H1 (cell line): Measurements from ENCODE around the gene PAK6. TPM values are rescaled to one million over a fixed set of nuclear protein-coding genes. Genes with fewer than 3 reads are reported as not detected.

Experiments used
- CTCF ChIA-PET: fragments of 300-600 bp; sonication (Branson Sonifier 250); formaldehyde crosslinking; loops from one replicate; lab custom pipeline; 2021; ENCODE audit not compliant: partially characterized antibody; lab: Charles Lee
- POLR2A ChIA-PET: fragments of 300-600 bp; sonication (Branson Sonifier 250); formaldehyde crosslinking; loops from one replicate; lab custom pipeline; 2021; ENCODE audit warnings: inconsistent platforms; ENCODE audit not compliant: partially characterized antibody; lab: Charles Lee
- DNase-seq, 2 experiments: peaks; one replicate each; pipeline versions ENCODE4 v3.0.0 to v3.0.0-alpha.2; 2010 to 2022; ENCODE audit warnings: low spot score in 2 of 2, low read depth in 1 of 2, mixed read lengths in 1 of 2
- FAIRE-seq: peaks from 2 replicates; lab custom pipeline; 2011; peaks lifted over from hg19 to GRCh38; lab: Jason Lieb, UNC
- H2AFZ ChIP-seq: 2 replicates; pipeline ENCODE4 v1.8.1; 2012; ENCODE audit warnings: low read length, inconsistent platforms
- H2AK5ac ChIP-seq: 2 replicates; pipeline ENCODE4 v1.6.1; 2013; ENCODE audit warnings: low read depth, low read length
- H2BK120ac ChIP-seq: replicated peaks from 2 replicates; pipeline ENCODE3; 2013; ENCODE audit warnings: low read depth, low read length, inconsistent platforms
- H2BK12ac ChIP-seq: 2 replicates; pipeline ENCODE4 v1.6.1; 2013; ENCODE audit warnings: low read depth, low read length
- H2BK15ac ChIP-seq: 2 replicates; pipeline ENCODE4 v1.6.1; 2013; ENCODE audit warnings: low read length
- H2BK20ac ChIP-seq: 2 replicates; pipeline ENCODE4 v1.6.1; 2013; ENCODE audit warnings: low read length
- H2BK5ac ChIP-seq: 2 replicates; pipeline ENCODE4 v1.6.1; 2013; ENCODE audit warnings: low read depth, low read length
- H3K14ac ChIP-seq: 2 replicates; pipeline ENCODE4 v1.6.1; 2013; ENCODE audit warnings: inconsistent platforms; ENCODE audit not compliant: insufficient read length
- H3K18ac ChIP-seq: 2 replicates; pipeline ENCODE4 v1.6.1; 2013; ENCODE audit warnings: low read length; ENCODE audit errors: extremely low read depth
- H3K23ac ChIP-seq: 2 replicates; pipeline ENCODE4 v1.6.1; 2013; ENCODE audit warnings: inconsistent platforms; ENCODE audit not compliant: insufficient read length
- H3K23me2 ChIP-seq: 2 replicates; pipeline ENCODE4 v1.6.1; 2013; ENCODE audit warnings: low read depth, low read length
- H3K27ac ChIP-seq: 2 replicates; pipeline ENCODE4 v1.6.1; 2011; ENCODE audit warnings: low read depth, low read length, inconsistent platforms
- H3K27me3 ChIP-seq, 4 experiments: replicated peaks in 1 of 4; 1 replicate in 1 of 4; 2 replicates in 3 of 4; pipeline versions ENCODE4 v1.6.1 to v1.8.1; 2011 to 2013; ENCODE audit warnings: low read length in 3 of 4, mild to moderate bottlenecking in 3 of 4, inconsistent platforms in 2 of 4, mixed read lengths in 2 of 4, moderate library complexity in 1 of 4; ENCODE audit not compliant: control insufficient read depth in 3 of 4, insufficient read depth in 3 of 4; ENCODE audit errors: extremely low read depth in 1 of 4
- H3K36me3 ChIP-seq, 4 experiments: 2 replicates each; pipeline versions ENCODE4 v1.6.1 to v1.8.1; 2011 to 2013; ENCODE audit warnings: mild to moderate bottlenecking in 4 of 4, low read length in 3 of 4, moderate library complexity in 2 of 4, control low read depth in 1 of 4, inconsistent platforms in 1 of 4; ENCODE audit not compliant: insufficient read depth in 4 of 4, control insufficient read depth in 2 of 4
- H3K4ac ChIP-seq: replicated peaks from 2 replicates; pipeline ENCODE3; 2013; ENCODE audit warnings: low read length, low read depth, mixed read lengths, inconsistent platforms; ENCODE audit not compliant: insufficient read length
- H3K4me1 ChIP-seq, 4 experiments: replicated peaks in 1 of 4; 1 replicate in 1 of 4; 2 replicates in 3 of 4; pipeline versions ENCODE4 v1.6.1 to v1.8.1; 2011 to 2013; ENCODE audit warnings: low read length in 3 of 4, inconsistent platforms in 2 of 4, mixed read lengths in 1 of 4; ENCODE audit not compliant: insufficient read depth in 4 of 4, control insufficient read depth in 3 of 4
- H3K4me2 ChIP-seq, 2 experiments: 2 replicates each; pipeline versions ENCODE4 v1.6.1 to v1.8.1; 2011 to 2013; ENCODE audit warnings: low read depth in 2 of 2, low read length in 2 of 2, control low read depth in 1 of 2, inconsistent platforms in 1 of 2, mild to moderate bottlenecking in 1 of 2; ENCODE audit not compliant: insufficient read depth in 1 of 2
- H3K4me3 ChIP-seq, 4 experiments: fragments of 200-600, 300-600 bp in 1 of 4; sonication (generic), shearing (Covaris generic), sonication (Bioruptor Twin) in 1 of 4; 2 replicates each; pipeline versions ENCODE4 v1.5.1 to v1.8.1; 2011 to 2016; ENCODE audit warnings: low read length in 4 of 4, low read depth in 3 of 4, control low read depth in 2 of 4, inconsistent platforms in 2 of 4, mild to moderate bottlenecking in 2 of 4, mixed read lengths in 1 of 4, moderate library complexity in 1 of 4; ENCODE audit not compliant: insufficient read depth in 2 of 4; ENCODE audit errors: extremely low read depth in 1 of 4
- H3K56ac ChIP-seq: replicated peaks from 2 replicates; pipeline ENCODE3; 2013; ENCODE audit warnings: low read depth, mild to moderate bottlenecking, mixed read lengths, low read length, inconsistent platforms; ENCODE audit not compliant: insufficient read length
- H3K79me1 ChIP-seq: 2 replicates; pipeline ENCODE4 v1.6.1; 2013; ENCODE audit warnings: low read depth, low read length, control low read depth
- H3K79me2 ChIP-seq, 2 experiments: 2 replicates each; pipeline versions ENCODE4 v1.6.1 to v1.8.1; 2012 to 2013; ENCODE audit warnings: low read length in 2 of 2, mild to moderate bottlenecking in 2 of 2, inconsistent platforms in 1 of 2; ENCODE audit not compliant: insufficient read depth in 2 of 2, control insufficient read depth in 1 of 2
- H3K9ac ChIP-seq, 4 experiments: replicated peaks in 1 of 4; 1 replicate in 1 of 4; 2 replicates in 3 of 4; pipeline versions ENCODE4 v1.6.1 to v1.8.1; 2011 to 2013; ENCODE audit warnings: low read depth in 3 of 4, low read length in 3 of 4, control low read depth in 2 of 4, mild to moderate bottlenecking in 2 of 4, moderate library complexity in 2 of 4, inconsistent platforms in 1 of 4; ENCODE audit errors: extremely low read depth in 1 of 4
- H3K9me3 ChIP-seq, 2 experiments: 2 replicates each; pipeline versions ENCODE4 v1.6.1 to v1.8.1; 2012 to 2013; ENCODE audit warnings: mild to moderate bottlenecking in 2 of 2, moderate library complexity in 2 of 2, control low read depth in 1 of 2, inconsistent platforms in 1 of 2, low read depth in 1 of 2, low read length in 1 of 2, mixed read lengths in 1 of 2; ENCODE audit not compliant: insufficient read depth in 2 of 2
- H4K20me1 ChIP-seq, 2 experiments: replicated peaks in 1 of 2; 2 replicates each; pipeline versions ENCODE3 to v1.8.1; 2011 to 2013; ENCODE audit warnings: inconsistent platforms in 2 of 2, low read length in 2 of 2, mild to moderate bottlenecking in 1 of 2; ENCODE audit not compliant: insufficient read depth in 2 of 2, control insufficient read depth in 1 of 2
- H4K5ac ChIP-seq: 2 replicates; pipeline ENCODE4 v1.6.1; 2013; ENCODE audit warnings: low read length, low read depth, mixed read lengths, inconsistent platforms; ENCODE audit not compliant: insufficient read length
- H4K8ac ChIP-seq: 2 replicates; pipeline ENCODE4 v1.8.0; 2013; ENCODE audit warnings: mild to moderate bottlenecking, moderate library complexity, low read length, inconsistent platforms; ENCODE audit not compliant: insufficient read depth; ENCODE audit errors: extremely low read depth
- H4K91ac ChIP-seq: replicated peaks from 2 replicates; pipeline ENCODE3; 2013; ENCODE audit warnings: low read length, mixed read lengths, inconsistent platforms; ENCODE audit not compliant: insufficient read length
- ASH2L ChIP-seq: fragments of 200-600, 300-600 bp; sonication (generic); IDR thresholded peaks from one replicate; pipeline ENCODE4 v1.7.1; 2017; ENCODE audit warnings: low read length
- EP300 ChIP-seq, 2 experiments: IDR thresholded peaks; 1 replicate in 1 of 2; 2 replicates in 1 of 2; pipeline ENCODE4 v1.6.1; 2011 to 2012; ENCODE audit warnings: low read depth in 2 of 2, low read length in 2 of 2, mild to moderate bottlenecking in 2 of 2, borderline replicate concordance in 1 of 2, inconsistent platforms in 1 of 2, moderate library complexity in 1 of 2
- MAFK ChIP-seq: IDR thresholded peaks from 2 replicates; pipeline ENCODE4 v1.6.1; 2012; ENCODE audit warnings: low read depth, mild to moderate bottlenecking, improper control_type of control experiment, low read length
- NRF1 ChIP-seq: IDR thresholded peaks from 2 replicates; pipeline ENCODE4 v1.6.1; 2011; ENCODE audit warnings: mild to moderate bottlenecking, low read depth, low read length, improper control_type of control experiment
- RAD21 ChIP-seq, 2 experiments: IDR thresholded peaks in 1 of 2; conservative IDR thresholded peaks in 1 of 2; 2 replicates each; pipeline ENCODE4 v1.6.1; 2011; ENCODE audit warnings: low read depth in 2 of 2, low read length in 2 of 2, improper control_type of control experiment in 1 of 2, inconsistent platforms in 1 of 2, mild to moderate bottlenecking in 1 of 2, moderate library complexity in 1 of 2
- RBBP5 ChIP-seq: IDR thresholded peaks from 2 replicates; pipeline ENCODE4 v1.7.1; 2012; ENCODE audit warnings: low read depth, mild to moderate bottlenecking, inconsistent platforms, low read length, moderate library complexity, borderline replicate concordance
- SP1 ChIP-seq: IDR thresholded peaks from 2 replicates; pipeline ENCODE4 v1.6.1; 2011; ENCODE audit warnings: low read depth, low read length
- SP4 ChIP-seq: IDR thresholded peaks from 2 replicates; pipeline ENCODE4 v1.6.1; 2012; ENCODE audit warnings: low read length, inconsistent platforms
- SRF ChIP-seq: IDR thresholded peaks from 2 replicates; pipeline ENCODE4 v1.6.1; 2011; ENCODE audit warnings: mild to moderate bottlenecking, low read depth, low read length, moderate library complexity
- SUZ12 ChIP-seq: fragments of 200-600 bp; sonication (generic); IDR thresholded peaks from 2 replicates; pipeline ENCODE4 v1.6.1; 2012; ENCODE audit warnings: mild to moderate bottlenecking, inconsistent platforms, low read length, moderate library complexity, mixed read lengths
- TEAD4 ChIP-seq: IDR thresholded peaks from 2 replicates; pipeline ENCODE4 v1.6.1; 2012; ENCODE audit warnings: low read depth, low read length, inconsistent platforms, mixed read lengths
- WGBS, 2 experiments: shearing (Covaris generic) in 1 of 2; methylation state at CpG; one replicate each; pipeline versions ENCODE4 v1.1.6 to v1.1.7; 2013 to 2015; ENCODE audit warnings: low lambda C conversion rate in 2 of 2, mixed read lengths in 2 of 2, inconsistent platforms in 1 of 2, low coverage in 1 of 2, missing lambda C conversion rate in 1 of 2; ENCODE audit not compliant: insufficient replicate concordance in 2 of 2, insufficient coverage in 1 of 2, insufficient read length in 1 of 2; ENCODE audit errors: extremely low coverage in 1 of 2, missing lambda C conversion rate in 1 of 2; 5-methylcytosine and 5-hydroxymethylcytosine counted together
- polyA plus RNA-seq, 7 experiments: library from polyadenylated mRNA; depleted of rRNA in 3 of 7; stranded (reverse) in 5 of 7; unstranded in 2 of 7; fragments of >200 nt in 5 of 7; fragments of 200-250 nt in 2 of 7; gene quantifications; 1 replicate in 5 of 7; 2 replicates in 1 of 7; 4 replicates in 1 of 7; pipeline versions ENCODE4 v1.2.1 to v1.2.3, GENCODE V29; 2011 to 2013; ENCODE audit warnings: missing spikeins in 2 of 7, mixed read lengths in 2 of 7
- total RNA-seq: library from RNA; stranded (reverse); fragmentation: NEBNext Ultra II Directional; extraction: Animal tissue kit (Norgen Biotek cat#: 25700); gene quantifications from 2 replicates; pipeline ENCODE4 v1.2.1, GENCODE V29; 2021

PAK6 gene
- total and polyA plus RNA-seq, 2 of the 8 experiments (the other 6 are each of a cell fraction or from before 2014, with no cell fraction given) = 6.9 to 9.4 TPM

GRCh38 chr15:40247406-40247971, 8.6 kb downstream of the PAK6 start:
- H4K5ac ChIP-seq = no peak overlapping the region
- 83% methylated on average over 12 of the region's 12 CpGs; no CpG with 5 or more reads in 1 of the 2 experiments for WGBS, 2 experiments
- ChIA-PET CTCF (interaction anchor here (0.9 to 46.3 kb wide), 8 partner anchors 18 to 141 kb away, joined by 3 to 1340 read pairs (median 4); no protein-coding TSS in a partner anchor), POLR2A (interaction anchor here (0.8 to 6.7 kb wide), 7 partner anchors 7 to 91 kb away, joined by 3 to 47 read pairs (median 3); partner anchors contain the start of gene PAK6)
- H3K18ac ChIP-seq = no peak overlapping the region
- no peak overlapping the region for H3K4ac ChIP-seq
- H3K56ac ChIP-seq = no peak overlapping the region
- no peak overlapping the region for H2AFZ ChIP-seq
- H2AK5ac ChIP-seq = no peak overlapping the region
- H3K14ac ChIP-seq = no peak overlapping the region
- H3K27me3 ChIP-seq = peaks cover 5 to 18% (median 12%) of the 10 kb centered on the region in 4 experiments; a peak in 6 of 7 replicates
- H2BK120ac ChIP-seq = no peak overlapping the region
- H2BK20ac ChIP-seq = no peak overlapping the region
- H2BK5ac ChIP-seq = no peak overlapping the region
- H3K23me2 ChIP-seq = peaks cover 1% of the 10 kb centered on the region; the same call in 1 of the 2 replicates
- H3K27ac ChIP-seq = no peak overlapping the region
- H3K4me3 ChIP-seq = no peak overlapping the region
- H3K9me3 ChIP-seq = no peaks in the 10 kb centered on the region
- no peaks in the 10 kb centered on the region for H4K20me1 ChIP-seq
- no peak overlapping the region for H2BK12ac ChIP-seq
- H4K8ac ChIP-seq = no peak overlapping the region
- FAIRE-seq (no peak), DNase-seq (no peak)
- H2BK15ac ChIP-seq = no peak overlapping the region
- no peak overlapping the region for H3K9ac ChIP-seq
- no peaks in the 10 kb centered on the region for H3K79me2 ChIP-seq
- H3K23ac ChIP-seq = no peak overlapping the region
- no peaks in the 10 kb centered on the region for H3K36me3 ChIP-seq
- H3K79me1 ChIP-seq = no peaks in the 10 kb centered on the region
- H3K4me2 ChIP-seq = no peak overlapping the region
- H4K91ac ChIP-seq = no peak overlapping the region
- peaks cover 0 to 14% (median 13%) of the 10 kb centered on the region in 4 experiments; a peak in 5 of 7 replicates for H3K4me1 ChIP-seq
- no peak for TF ChIP-seq MAFK
- no peak for TF ChIP-seq RBBP5
- no peak for TF ChIP-seq ASH2L
- TF ChIP-seq SUZ12 = no peak
- TF ChIP-seq SRF = no peak
- TF ChIP-seq SP4 = no peak
- no peak for TF ChIP-seq EP300 (IDR thresholded peaks at IDR 0.05; ENCODE audit: borderline replicate concordance in 1 of 2, low read depth in 2 of 2, low read length in 2 of 2)
- TF ChIP-seq TEAD4 = no peak
- TF ChIP-seq RAD21 (IDR thresholded peaks at IDR 0.05 in 1 of 2, conservative IDR thresholded peaks at IDR 0.05 in 1 of 2; ENCODE audit: low read depth in 2 of 2, low read length in 2 of 2) = no peak
- no peak for TF ChIP-seq NRF1
- no peak for TF ChIP-seq SP1
